ENCODE results near the gene RRBP1. TPM values are rescaled to one million over a fixed set of nuclear protein-coding genes. Genes with fewer than 3 reads are reported as not detected.

Gene RRBP1
- total RNA-seq, 3 donors from 2014 or later = 210 to 402 (median 377) TPM

GRCh38 chr20:17651760-17652388 is 30.2 kb downstream of the RRBP1 start:
- no peak for TF ChIP-seq CTCF (IDR thresholded peaks at IDR 0.05)
- intact Hi-C loops (cut with DNase I, micrococcal nuclease) = no loop called here
- no peak overlapping the region for H3K4me3 ChIP-seq
- peak; percentile 15 for ATAC-seq
- peak in 2 of 3 donors; percentile 40 to 46 for DNase-seq
- H3K9me3 ChIP-seq = no peaks in the 10 kb centered on the region
- no peaks in the 10 kb centered on the region for H3K36me3 ChIP-seq (ENCODE audit: low read depth)
- H3K4me1 ChIP-seq (ENCODE audit: low read depth) = peaks cover 45% of the 10 kb centered on the region

- Histone ChIP-seq H3K9me3 (no peaks in the 10 kb centered on the region), H3K4me3 (no peak overlapping the region), H3K36me3 (ENCODE audit: low read depth) (no peaks in the 10 kb centered on the region), H3K4me1 (ENCODE audit: low read depth) (peaks cover 47% of the 10 kb centered on the region)
- ATAC-seq (no peak), DNase-seq (peak in 1 of 3 donors; percentile 7)
- intact Hi-C loops (cut with DNase I, micrococcal nuclease) = no loop called here
- no peak for TF ChIP-seq CTCF (IDR thresholded peaks at IDR 0.05)
Measured at GRCh38 chr20:17651129-17651759, 30.8 kb downstream of the RRBP1 start.

- TF ChIP-seq CTCF (IDR thresholded peaks at IDR 0.05) = no peak
- Histone ChIP-seq H3K4me3 (no peak overlapping the region), H3K36me3 (ENCODE audit: low read depth) (no peaks in the 10 kb centered on the region), H3K4me1 (ENCODE audit: low read depth) (peaks cover 53% of the 10 kb centered on the region), H3K9me3 (no peaks in the 10 kb centered on the region)
- intact Hi-C loops (cut with DNase I, micrococcal nuclease) = no loop called here
- no peak for ATAC-seq
- peak in 2 of 3 donors; percentile 23 to 30 for DNase-seq
Measured at GRCh38 chr20:17650301-17651128, 31.5 kb downstream of the RRBP1 start.

- H3K9me3 ChIP-seq = no peaks in the 10 kb centered on the region
- DNase-seq (peak; percentile 67 to 76 (median 68)), ATAC-seq (peak; percentile 71)
- peaks cover 67% of the 10 kb centered on the region for H3K4me1 ChIP-seq (ENCODE audit: low read depth)
- H3K36me3 ChIP-seq (ENCODE audit: low read depth) = no peaks in the 10 kb centered on the region
- H3K4me3 ChIP-seq = no peak overlapping the region
- intact Hi-C loops (cut with DNase I, micrococcal nuclease) = no loop called here
- peak; percentile 32 for TF ChIP-seq CTCF (IDR thresholded peaks at IDR 0.05)
Measured at GRCh38 chr20:17648791-17649730, 33.0 kb downstream of the RRBP1 start.

GRCh38 chr20:17648315-17648646 is 33.8 kb downstream of the RRBP1 start:
- intact Hi-C loops (cut with DNase I, micrococcal nuclease) = no loop called here
- no peak overlapping the region for H3K4me3 ChIP-seq
- H3K36me3 ChIP-seq (ENCODE audit: low read depth) = no peaks in the 10 kb centered on the region
- H3K9me3 ChIP-seq = no peaks in the 10 kb centered on the region
- H3K4me1 ChIP-seq (ENCODE audit: low read depth) = peaks cover 70% of the 10 kb centered on the region
- DNase-seq = peak in 2 of 3 donors; percentile 46 to 59
- TF ChIP-seq CTCF (IDR thresholded peaks at IDR 0.05) = no peak
- ATAC-seq = no peak

All from mucosa of descending colon (tissue), 3 donors.